Left kidney (tissue), 2 donors: ENCODE results near the gene ARF5. TPM values are rescaled to one million over a fixed set of nuclear protein-coding genes. Genes with fewer than 3 reads are reported as not detected.

Source experiments
- DNase-seq: peaks from one replicate; pipeline ENCODE4 v3.0.0-alpha.2; 2013
- polyA plus RNA-seq: library from polyadenylated mRNA; unstranded; fragments of 120-200 nt; gene quantifications from one replicate; pipeline ENCODE4 v1.2.1, GENCODE V29; 2013; ENCODE audit not compliant: insufficient read length

The ARF5 gene
- polyA plus RNA-seq, 1 donor = 162 TPM

- DNase-seq = no peak
Observed at GRCh38 chr7:127632276-127632910, 44.2 kb downstream of the ARF5 start.

- no peak for DNase-seq
Observed at GRCh38 chr7:127635659-127636285, 47.6 kb downstream of the ARF5 start.

- DNase-seq = no peak
Observed at GRCh38 chr7:127638197-127638596, 50.0 kb downstream of the ARF5 start.

Other genes starting within 250 kb of the ARF5 start
- gene ZNF800, start 195.7 kb upstream of the ARF5 start, polyA plus RNA-seq = 25.3 TPM
- gene GCC1, start 2.8 kb upstream of the ARF5 start, polyA plus RNA-seq = 14.7 TPM
- gene FSCN3, start 5.3 kb downstream of the ARF5 start, polyA plus RNA-seq = 0.45 TPM
- not detected for gene PAX4, start 29.7 kb downstream of the ARF5 start, polyA plus RNA-seq
- gene SND1, start 63.8 kb downstream of the ARF5 start, polyA plus RNA-seq = 156 TPM